Type B pancreatic cell (in vitro differentiated cells): ENCODE data around the gene DDR1. TPM values are rescaled to one million over a fixed set of nuclear protein-coding genes. Genes with fewer than 3 reads are reported as not detected.

Experiments used
- DNase-seq: peaks from one replicate; pipeline ENCODE4 v3.0.0; 2021; ENCODE audit warnings: mixed read lengths; ENCODE audit not compliant: unreplicated experiment; ENCODE audit errors: extremely low spot score
- H3K27ac Mint-ChIP-seq: 2 replicates; pipeline ENCODE4 v1.8.0; 2021; ENCODE audit warnings: mild to moderate bottlenecking, mixed read lengths
- H3K27me3 Mint-ChIP-seq: 2 replicates; pipeline ENCODE4 v1.8.0; 2021; ENCODE audit warnings: mixed read lengths
- H3K36me3 Mint-ChIP-seq: 2 replicates; pipeline ENCODE4 v1.8.0; 2021; ENCODE audit warnings: mixed read lengths
- H3K4me1 Mint-ChIP-seq: one replicate; pipeline ENCODE4 v1.8.0; 2021; ENCODE audit warnings: mixed read lengths; ENCODE audit not compliant: unreplicated experiment
- H3K4me3 Mint-ChIP-seq: 2 replicates; pipeline ENCODE4 v1.8.0; 2021; ENCODE audit warnings: mild to moderate bottlenecking, mixed read lengths
- H3K9me3 Mint-ChIP-seq: 2 replicates; pipeline ENCODE4 v1.8.0; 2021; ENCODE audit warnings: mixed read lengths
- total RNA-seq: library from RNA; stranded (reverse); gene quantifications from 2 replicates; pipeline ENCODE4 v1.2.1, GENCODE V29; 2021; ENCODE audit warnings: low replicate concordance
- TF ChIP-seq, protein P1 (sequence below): fragments of 200-600 bp; sonication (generic); conservative IDR thresholded peaks from 2 replicates; pipeline ENCODE4 v1.5.0; 2021; ENCODE audit warnings: antibody characterized with exemption, mild to moderate bottlenecking

Gene DDR1
- total RNA-seq, 1 donor from 2014 or later = 197 TPM

DNA sequence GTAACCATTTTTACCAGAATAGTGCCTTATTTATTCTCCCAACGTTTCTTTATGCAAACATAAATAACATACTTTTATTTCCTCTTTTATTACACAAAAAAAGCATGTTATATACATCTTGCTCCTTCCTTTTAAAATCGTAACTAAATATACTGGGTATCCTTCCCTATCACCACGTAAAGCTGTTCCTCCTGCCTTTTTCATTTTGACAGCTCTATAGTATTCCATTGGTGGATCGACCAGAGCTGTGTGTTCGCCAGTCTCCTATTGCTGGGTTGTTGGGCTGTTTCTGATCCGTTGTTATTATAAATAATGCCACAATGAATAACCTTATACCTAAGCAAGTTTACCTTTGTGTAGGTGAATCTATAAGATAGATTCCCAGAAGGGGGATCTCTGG is 46.9 kb upstream of the DDR1 start:
- TF ChIP-seq, protein P1, sequence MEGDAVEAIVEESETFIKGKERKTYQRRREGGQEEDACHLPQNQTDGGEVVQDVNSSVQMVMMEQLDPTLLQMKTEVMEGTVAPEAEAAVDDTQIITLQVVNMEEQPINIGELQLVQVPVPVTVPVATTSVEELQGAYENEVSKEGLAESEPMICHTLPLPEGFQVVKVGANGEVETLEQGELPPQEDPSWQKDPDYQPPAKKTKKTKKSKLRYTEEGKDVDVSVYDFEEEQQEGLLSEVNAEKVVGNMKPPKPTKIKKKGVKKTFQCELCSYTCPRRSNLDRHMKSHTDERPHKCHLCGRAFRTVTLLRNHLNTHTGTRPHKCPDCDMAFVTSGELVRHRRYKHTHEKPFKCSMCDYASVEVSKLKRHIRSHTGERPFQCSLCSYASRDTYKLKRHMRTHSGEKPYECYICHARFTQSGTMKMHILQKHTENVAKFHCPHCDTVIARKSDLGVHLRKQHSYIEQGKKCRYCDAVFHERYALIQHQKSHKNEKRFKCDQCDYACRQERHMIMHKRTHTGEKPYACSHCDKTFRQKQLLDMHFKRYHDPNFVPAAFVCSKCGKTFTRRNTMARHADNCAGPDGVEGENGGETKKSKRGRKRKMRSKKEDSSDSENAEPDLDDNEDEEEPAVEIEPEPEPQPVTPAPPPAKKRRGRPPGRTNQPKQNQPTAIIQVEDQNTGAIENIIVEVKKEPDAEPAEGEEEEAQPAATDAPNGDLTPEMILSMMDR = no peak
- Mint-ChIP-seq H3K9me3 (no peaks in the 10 kb centered on the region), H3K4me3 (no peak overlapping the region), H3K27me3 (no peaks in the 10 kb centered on the region), H3K4me1 (peaks cover 42% of the 10 kb centered on the region), H3K27ac (no peak overlapping the region), H3K36me3 (no peaks in the 10 kb centered on the region)
- no peak for DNase-seq

DNA sequence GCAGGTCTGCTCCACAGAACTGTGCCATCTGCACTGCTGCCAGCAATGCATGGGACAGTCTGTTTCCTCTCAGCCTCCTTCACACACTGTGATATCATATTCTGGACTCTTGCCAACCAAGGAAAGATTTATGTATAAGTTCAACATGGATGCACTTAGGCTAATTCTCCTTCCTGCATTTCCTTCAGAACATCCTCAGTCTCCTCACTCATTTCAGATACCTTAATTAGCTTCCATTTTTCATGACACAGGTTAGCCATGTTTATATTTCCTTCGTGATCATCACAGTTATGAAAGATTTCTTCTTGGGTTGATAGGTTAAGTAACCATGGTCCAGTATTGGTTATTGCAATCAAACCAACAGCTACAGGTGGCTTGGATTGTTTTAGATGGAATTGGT is 46.4 kb upstream of the DDR1 start:
- Mint-ChIP-seq H3K27ac (no peak overlapping the region), H3K9me3 (no peaks in the 10 kb centered on the region), H3K36me3 (no peaks in the 10 kb centered on the region), H3K4me1 (peaks cover 41% of the 10 kb centered on the region), H3K27me3 (no peaks in the 10 kb centered on the region), H3K4me3 (no peak overlapping the region)
- TF ChIP-seq, protein P1 = no peak
- DNase-seq = no peak

DNA sequence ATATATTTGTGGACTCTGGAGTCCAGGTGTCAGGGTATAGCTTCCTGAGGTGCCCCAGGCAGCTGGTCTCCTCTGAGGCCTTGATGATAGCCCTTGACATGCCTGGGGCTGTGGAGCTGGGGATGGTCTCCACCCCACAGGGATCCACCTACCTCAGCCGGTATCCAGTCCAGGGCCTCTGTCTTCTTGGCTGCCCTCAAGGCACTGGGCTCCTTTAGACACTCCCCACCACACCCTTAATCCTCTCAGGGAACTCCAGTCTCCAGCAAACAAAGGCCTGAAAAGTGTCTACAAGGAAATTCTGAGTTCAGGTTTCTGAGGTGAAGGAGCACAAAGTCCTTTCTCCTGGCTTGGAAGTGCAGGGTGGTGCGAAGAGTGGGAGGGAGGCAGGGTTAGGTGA is 44.6 kb upstream of the DDR1 start:
- Mint-ChIP-seq H3K4me1 (peaks cover 59% of the 10 kb centered on the region), H3K27ac (peak overlapping the region; percentile 71), H3K36me3 (no peaks in the 10 kb centered on the region), H3K27me3 (no peaks in the 10 kb centered on the region), H3K4me3 (no peak overlapping the region), H3K9me3 (no peaks in the 10 kb centered on the region)
- TF ChIP-seq, protein P1 = no peak
- no peak for DNase-seq

DNA sequence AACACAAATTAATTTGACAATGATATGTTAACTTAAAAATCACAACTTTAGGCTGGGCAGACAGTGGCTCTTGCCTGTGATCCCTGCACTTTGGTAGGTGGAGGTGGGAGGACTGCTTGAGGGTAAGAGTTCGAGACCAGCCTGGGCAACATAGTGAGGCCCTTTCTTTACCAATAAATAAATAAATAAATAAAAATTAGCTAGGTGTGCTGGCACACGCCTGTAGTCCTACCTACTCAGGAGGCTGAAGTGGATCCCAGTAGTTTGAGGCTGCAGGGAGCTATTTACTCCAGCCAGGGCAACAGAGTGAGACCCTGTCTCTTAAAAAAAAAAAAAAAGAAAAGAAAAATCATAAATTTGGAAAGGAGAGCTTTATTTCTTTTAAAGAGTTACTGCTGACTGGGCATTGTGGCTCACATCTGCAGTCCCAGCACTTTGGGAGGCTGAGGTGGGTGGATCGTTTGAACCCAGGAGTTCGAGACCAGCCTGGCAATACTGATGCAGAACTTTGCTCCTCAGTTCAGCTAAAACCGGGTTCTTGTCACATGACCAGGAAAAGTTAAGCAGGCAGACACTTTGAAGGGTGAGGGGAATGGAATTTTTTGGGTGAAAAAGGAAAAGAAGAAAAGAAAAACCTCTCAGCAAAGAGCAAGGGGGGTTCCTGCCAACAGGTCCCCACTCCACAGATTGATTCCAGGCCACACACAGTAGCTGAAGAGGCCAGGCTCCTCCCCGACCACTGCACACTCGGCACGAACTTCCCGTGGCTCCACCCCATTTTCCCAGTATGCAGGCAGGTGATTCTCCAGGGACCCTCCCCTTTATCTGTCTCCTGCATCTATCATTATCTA is 44.0 kb upstream of the DDR1 start:
- TF ChIP-seq, protein P1 = no peak
- Mint-ChIP-seq H3K27ac (peak overlapping the region; percentile 71), H3K4me3 (no peak overlapping the region), H3K27me3 (no peaks in the 10 kb centered on the region), H3K4me1 (peaks cover 56% of the 10 kb centered on the region), H3K9me3 (no peaks in the 10 kb centered on the region), H3K36me3 (no peaks in the 10 kb centered on the region)
- no peak for DNase-seq

DNA sequence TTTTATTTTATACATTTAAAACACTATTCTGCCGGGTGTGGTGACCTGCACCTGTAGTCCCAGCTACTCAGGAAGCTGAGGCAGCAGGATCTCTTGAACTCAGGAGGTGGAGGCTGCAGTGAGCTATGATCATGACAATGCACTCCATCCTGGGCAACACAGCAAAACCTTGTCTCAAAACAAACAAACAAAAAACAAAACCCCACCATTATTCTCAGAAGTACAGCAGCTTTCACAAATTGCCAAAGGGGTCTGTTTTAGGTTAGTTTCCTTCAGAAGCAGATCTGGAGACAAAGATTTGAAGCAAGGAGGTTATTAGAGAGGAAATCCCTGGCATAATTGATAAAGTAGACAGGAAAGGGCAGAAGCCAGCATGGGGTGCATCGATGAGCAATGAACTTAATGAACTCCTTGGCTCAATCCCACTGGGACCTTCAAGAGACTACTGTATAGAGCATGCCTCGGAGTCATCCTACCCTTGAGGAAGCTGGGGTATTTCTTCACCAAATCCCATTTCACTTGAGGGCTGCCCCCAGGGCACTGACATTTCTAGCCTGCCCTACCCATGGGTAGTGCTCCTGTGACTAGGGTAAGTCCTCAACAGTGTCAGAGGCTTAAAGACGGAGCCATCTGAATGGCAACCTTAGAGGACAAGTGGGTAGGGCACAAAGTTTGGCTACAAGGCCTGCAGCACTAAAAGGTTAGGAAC is 43.2 kb upstream of the DDR1 start:
- Mint-ChIP-seq H3K27ac (peak overlapping the region; percentile 65), H3K9me3 (no peaks in the 10 kb centered on the region)

More for the DNA sequence above, 43.2 kb upstream of the DDR1 start:
- TF ChIP-seq, protein P1 = no peak
- peak overlapping the region; percentile 43 for H3K4me3 Mint-ChIP-seq
- H3K36me3 Mint-ChIP-seq = no peaks in the 10 kb centered on the region
- no peaks in the 10 kb centered on the region for H3K27me3 Mint-ChIP-seq
- peaks cover 56% of the 10 kb centered on the region for H3K4me1 Mint-ChIP-seq
- no peak for DNase-seq
